GM18867 (cell line): ENCODE measurements around the gene CMTR1.

ENCODE experiments used
- ATAC-seq: cut with Tn5 transposase; IDR thresholded peaks from one replicate; pipeline ENCODE4 v1.9.1; 2021; ENCODE audit warnings: mild to moderate bottlenecking, moderate library complexity; ENCODE audit not compliant: unreplicated experiment

CMTR1 gene

DNA sequence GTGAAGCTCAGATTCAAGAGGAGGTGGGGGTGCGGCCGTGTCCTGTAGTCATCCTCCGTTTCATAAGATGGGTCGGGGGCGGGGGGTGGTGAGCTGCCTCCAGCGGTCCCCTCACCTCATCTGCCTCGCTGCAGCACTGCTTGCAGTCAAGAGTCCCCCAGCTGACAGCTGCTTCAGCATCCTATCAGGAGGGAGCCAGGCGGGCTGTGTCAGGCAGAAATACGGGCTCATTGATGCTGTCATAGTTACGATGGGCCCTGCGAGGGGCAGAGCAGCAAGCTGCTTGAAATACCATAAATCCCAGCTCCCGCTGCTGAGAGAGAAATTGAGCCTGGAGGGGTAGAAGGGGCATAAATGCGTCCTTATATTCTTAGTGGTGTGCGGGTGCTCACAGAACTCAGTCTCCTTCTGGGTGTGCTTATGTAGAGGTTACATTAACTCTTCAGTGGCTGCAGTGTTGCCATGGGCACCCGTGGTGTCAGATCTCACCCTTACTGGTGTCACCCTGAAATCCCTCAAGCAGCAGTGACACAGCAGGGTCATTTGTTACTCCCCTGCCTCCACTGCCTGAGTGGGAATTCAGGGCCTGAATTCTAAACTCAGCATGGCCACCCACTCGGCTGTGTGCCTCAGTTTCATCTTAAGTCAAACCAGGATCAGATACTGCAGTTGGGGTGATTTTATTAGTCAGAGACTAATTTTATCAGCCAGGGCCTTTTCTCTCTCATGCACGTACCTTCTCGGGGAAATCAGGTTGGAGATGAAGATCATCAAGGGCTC, 44.8 kb downstream of the CMTR1 start:
- no peak for ATAC-seq

DNA sequence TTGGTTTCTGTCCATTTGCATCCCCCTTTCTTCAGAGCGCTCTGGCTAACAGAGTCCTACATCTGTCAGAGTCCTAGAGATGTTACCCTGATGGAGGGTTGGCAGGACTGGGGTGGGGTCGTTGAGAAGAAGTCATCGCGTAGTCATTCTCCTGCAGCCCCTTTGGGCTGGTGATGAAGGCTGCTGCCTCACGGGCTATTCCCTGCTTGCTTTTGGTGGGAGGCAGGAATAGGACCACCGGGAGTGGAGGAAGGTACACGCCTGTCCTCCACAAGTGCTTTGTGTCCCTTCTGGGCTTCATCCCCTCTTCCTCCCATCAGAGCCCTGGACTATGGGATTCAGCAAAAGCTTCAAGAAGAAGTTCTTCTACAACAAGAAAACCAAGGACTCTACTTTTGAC, 45.8 kb downstream of the CMTR1 start:
- ATAC-seq, result no peak

DNA sequence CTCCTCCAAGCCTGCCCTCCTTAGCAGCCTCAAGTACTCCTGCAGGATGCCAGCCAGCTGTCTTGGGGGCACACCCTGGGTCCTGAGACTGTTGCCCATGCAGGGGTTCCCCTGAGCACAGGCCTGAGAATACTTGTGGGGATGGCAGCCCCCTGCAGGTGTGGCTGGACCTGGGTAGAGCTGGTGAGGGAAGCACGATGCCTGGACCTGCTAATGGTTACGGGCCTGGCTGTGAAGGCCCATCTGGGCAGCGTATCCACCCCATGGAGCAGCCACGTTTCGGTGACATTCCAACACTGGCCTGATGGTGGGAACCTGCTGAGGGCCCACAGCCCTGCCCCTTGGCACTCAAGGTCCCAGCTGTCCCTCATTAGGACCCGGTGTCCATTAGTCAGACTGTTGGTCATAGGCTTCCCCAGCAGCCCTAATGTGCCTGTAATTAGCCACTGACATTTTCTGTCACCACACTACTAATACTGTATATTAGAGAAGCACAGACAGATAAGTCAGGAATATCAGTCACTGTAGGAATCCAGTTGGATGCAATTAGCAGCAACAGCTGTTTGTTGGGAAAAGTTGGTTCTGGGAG, 46.3 kb downstream of the CMTR1 start:
- no peak for ATAC-seq

DNA sequence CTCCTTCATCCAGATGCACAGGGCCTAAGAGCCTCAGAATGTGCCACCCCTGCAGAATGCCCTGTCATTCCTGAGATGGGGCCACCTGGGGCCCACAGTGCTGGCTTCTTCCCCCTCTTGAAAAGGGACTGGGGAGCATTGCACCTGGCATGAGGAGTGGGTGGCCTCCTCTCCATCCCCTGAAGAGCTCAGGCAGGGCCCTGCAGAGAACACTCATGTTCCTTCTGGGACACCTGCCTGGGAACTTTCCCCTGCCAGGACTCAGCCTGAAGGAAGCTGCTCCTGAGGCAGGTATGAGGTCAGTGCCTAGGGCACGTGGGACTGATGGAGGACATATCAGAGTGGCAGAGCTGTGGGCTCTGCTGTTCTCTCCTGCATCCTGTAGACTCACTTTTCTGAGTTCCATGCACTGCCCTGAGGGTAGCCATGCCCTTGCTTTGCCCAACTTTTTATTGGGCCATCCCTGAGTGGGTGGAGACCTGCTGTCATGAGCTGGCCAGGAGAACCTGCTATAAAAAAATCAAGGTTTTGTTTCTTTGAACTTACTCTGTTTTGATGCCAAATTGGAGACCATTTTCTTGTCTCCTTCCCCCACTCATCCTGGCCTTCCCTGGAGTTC, 47.2 kb downstream of the CMTR1 start:
- no peak for ATAC-seq

DNA sequence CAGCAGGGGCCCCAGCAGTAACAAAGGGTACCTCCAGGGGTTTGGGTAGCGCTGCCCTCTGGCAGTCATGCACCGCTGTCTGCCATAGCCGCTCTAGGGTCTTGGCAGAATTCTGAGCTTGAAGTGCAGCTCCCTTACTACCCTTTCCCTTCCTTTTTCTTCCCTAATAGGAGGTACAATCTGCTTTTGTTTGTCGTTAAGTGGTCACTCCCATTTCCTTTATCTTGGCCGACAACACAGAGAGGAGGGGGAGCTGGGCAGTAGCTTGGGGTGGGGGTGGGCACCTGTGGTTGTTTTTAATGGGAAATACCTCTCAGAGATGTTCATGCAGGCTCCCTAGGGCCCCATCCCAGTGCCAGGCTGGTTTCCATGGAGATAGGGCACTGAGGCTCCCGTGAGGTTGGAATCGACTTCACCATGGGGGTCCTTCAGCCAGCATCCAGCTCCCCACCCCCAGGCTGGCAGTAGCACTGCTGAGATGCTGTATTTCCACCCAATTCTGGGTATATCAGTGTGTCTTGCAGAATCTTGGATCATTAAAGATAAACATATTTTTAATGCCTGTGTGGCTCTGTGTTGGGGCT, 48.0 kb downstream of the CMTR1 start:
- no peak for ATAC-seq

DNA sequence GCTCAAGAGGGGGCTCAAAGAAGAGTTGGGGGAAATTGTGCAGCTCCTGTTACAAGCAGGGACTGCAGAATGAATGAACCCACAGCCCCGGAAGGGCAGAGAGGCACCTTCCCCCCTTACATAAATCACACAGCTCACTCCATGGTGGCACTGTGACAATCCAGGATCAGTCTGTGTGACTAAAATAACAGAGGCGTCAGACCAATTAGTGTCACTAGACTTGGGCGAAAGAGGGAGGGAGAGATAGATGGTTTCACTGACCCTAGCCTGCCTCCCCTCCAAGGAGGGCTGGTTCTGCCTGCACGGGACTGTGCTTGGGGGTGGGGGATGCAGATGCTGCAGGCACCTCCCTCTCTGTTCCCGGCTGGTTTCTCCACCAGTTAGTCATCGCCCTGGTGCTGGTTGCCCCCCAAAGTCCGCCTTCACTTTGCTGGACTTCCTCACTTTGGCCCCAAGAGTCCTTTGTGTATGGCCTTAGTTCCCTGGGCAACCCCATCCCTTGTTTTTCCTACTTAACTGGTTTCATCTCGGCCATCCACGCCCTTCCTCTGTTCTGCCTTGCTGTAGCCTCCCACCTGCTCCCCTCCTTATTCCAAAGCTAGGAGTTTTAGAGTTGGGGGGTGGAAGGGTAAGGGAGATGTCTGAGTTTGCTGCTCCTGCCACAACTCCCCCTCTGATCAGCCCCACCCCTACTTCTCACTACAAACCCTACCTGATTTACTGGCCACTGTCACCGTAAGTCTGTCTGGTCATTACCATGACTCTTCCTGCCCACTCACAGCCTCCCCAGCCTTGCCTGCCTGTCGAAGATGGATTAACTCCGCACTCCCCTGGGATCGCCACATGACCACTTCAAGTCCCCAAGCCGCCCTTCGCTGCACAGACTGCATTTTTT, 48.9 kb downstream of the CMTR1 start:
- ATAC-seq, result no peak

DNA sequence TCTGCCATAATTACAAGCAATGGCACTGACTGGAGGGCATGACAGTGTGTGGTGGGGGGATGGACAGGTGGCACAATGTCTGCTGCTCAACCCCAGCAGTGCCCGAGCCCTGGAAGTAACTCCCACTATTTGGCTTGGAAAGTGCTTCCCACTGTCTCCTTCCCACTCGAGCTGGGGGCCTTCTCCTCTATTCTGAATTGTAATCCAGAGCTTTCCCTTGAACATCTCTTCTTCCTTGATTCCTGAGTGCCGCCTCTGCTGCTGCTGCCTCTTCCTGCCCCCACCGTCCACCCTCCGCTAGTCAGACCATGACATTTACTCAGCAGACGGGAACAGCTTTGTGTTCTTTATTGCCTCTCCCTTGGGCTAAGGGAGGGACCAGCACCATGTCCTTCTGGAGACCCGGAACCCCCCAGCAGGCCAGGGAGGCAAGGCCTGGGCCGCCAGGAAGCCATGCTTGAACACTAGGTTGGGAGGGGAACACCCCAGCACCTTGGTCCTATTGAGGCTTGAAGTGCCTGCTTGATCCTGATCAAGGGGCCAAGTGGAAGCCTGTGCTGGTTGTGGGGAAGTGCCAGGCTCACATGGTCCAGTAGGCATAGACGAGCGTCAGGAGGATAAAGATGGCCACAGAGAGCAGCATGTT, 49.7 kb downstream of the CMTR1 start:
- no peak for ATAC-seq

DNA sequence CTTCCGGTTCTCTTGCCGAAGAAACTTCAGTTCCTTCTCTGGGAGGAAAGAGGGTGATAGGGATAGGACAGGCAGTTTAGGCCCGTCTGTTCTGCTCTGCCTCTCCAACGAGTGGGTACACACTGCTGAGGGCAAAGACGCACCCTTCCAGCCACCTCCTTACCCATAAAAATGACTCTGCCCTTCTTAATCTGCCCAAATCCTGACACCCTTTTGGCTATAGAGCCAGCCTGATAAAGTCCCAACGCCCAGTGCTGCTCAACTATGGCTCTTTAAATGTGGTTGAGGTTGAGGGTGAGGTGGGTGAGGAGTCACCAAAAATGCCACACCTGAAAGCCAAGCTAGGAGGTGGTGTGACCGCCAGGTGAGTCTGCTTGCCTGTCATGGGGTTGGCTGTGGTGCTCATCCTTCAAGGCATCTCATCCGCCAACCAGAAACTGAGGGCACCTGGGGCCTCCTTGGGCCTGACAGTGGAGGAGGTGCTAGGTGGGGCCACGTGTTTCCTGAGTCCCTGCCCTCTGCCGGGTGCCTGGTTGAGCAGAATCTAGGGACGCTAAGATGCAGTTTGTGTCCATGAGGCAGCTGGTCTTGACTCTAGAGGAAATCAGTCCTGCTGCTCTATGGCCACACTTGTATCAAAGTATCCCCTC, 50.4 kb downstream of the CMTR1 start:
- ATAC-seq, result no peak

DNA sequence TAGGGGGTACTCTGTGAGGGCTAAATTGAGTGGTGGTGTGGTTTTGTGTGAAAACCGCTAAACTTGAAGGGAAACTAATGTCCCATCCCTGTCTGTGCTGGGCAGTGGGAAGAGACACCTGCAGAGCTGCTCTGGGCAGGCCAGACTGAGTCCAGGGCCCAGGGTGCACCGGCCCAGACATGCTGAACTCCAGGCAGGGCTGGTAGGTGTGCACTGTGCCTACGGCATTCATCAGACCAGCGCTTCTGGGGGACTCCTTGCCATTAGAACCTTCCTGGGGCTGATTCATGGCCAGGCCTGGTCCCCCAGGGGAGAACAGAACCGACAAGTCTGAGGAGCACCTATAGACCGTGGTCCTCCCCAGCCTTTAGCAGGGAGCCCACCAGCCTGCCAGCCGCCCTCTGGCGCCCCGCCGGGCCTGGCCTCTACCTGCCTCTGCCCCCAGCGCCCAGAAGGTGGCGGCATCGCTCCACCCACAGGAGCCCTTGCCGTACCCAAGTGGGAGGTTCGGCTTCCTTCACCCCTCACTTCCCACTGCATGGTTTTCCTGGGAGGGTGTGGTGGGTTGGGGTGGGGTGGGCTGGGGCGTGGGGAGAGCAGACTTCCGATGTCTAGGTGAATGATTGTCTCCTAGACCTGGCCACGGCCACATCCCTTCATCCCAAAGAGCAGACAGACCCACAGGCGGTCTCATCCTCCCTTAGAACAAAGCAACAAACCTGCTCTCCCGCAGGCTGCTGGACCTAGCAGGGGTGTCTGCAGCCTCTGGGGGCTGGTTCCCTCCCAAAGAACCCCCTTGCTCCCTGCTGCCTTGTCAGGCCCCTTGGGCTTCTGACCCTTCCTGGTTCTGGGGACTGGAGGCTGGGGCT, 51.1 kb downstream of the CMTR1 start:
- ATAC-seq, result peak; percentile 47

DNA sequence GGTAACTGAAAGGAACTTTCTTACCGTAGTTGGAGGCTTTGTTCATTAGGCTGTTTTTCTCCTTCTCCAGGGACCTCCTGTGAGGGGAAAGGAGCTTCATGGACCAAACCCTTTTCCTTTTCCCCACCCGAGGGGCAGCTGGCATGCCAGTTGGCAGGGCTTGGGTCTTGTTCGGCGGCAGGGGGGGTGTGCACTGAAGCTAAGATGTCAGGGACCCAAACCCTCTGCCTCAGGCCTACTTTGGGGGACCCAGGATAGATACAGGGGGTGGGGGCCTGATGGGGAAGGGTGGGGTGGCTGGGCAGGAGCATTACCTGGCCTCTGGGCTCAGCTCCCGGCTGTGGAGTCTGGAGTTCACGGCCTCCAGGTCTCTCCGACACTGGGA, 51.8 kb downstream of the CMTR1 start:
- ATAC-seq, result no peak

DNA sequence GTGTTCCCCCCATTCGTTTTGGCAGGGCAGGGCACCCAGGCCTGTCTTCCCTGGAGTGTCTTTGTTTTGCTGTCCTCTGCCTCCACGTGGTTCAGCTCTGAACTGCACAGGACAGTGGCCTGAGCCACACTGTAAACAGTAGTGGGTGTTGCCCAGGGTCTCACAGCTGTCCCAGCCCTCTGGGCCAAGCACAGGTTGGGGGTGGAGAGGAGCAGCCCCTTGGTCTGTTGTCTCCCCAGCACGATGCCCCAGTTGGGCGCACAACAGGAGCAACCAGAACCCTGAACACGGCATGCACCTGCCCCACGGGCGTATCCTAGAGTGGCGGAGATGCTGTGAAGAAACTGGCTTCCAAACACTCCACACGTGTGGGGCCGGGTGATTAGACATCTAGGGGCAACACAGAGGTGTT, 52.3 kb downstream of the CMTR1 start:
- ATAC-seq, result no peak

DNA sequence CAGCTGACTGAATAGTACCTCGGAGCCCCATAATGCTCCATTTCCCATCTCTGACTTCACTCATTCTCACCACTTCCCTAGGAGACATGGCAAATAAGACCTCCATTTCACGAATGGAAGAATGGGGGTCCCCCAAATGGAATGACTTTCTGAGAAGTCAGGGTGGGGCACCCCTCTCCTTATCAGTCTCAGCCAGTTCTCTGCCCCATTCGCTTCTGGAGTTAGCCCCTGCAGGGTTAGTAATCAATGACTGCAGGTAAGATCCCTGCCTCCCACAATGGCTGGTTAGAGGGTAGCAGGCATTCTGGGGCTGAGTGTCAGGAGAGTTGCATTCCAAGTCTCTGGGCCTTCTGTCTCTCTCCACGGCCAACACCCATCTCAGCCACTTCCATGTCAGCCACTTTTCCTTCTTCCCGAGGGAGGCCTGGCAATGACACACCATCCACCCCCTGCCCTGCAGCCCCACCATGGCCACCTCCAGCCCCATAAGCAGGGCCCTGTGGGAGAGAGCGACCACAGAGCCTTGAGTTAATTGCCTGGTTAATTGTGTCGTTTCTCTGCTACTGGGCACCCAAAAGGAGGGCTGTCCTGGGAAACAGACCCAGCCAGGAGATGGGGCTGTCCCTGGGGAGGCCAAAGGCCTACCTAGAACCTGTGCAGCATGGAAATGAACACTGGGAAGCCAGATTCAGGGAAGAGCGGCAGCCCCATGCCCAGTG, 53.3 kb downstream of the CMTR1 start:
- no peak for ATAC-seq

DNA sequence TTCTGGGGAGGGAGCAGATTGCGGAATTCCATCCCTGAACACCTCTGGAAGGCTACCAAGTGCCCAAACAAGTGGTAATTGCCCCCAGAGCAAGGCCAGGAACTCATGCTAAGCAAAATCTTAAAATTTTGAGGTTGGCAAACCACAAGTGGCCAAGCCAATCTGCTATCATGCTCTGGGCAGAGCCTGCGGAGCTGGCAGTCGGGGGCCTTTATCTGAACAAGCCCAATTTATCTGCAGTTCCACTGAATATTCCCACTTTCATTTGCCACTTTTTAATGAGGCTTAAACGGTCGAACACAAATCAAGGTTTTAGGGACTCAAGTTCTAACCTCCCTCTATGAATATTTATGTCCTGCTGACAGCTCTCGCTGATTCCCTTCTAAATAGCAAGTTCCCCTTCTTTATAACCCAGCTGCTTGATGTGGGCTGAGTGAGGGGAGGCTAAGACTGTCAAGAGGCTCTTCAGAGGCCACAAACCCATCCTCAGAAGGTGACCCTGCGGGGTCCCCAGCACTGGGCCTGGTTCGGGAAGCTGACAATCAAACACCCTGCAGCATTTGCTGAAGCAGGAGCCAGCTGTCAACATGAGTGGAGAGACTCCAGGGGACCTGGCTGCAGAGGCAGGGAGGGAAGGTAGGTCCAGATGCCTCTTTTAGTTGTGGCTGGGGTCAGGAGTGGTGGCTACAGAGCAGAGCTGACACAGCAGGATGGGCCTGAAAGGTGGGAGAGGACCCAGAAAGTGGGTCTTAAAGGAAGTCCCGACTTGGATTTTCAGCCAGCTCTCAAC, 54.8 kb downstream of the CMTR1 start:
- no peak for ATAC-seq

DNA sequence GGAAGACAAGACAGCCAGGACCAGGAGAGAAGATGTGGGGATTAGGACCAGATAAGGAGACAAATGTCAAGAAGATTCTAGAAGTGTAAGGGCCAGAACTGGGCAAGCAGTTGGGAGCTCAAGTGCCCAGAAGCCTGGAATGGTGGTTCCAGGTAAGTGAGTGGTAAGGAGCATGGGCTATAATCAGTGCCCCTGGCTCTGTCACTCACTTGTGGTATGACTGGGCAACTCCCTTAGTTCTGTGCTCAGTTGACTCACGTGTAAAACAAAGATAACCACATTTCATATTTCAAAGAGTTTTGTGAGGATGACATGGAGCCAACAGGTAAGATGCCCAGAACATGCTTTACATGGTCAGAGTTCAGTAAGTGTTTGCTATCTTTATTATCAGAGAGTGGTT, 55.5 kb downstream of the CMTR1 start:
- no peak for ATAC-seq

DNA sequence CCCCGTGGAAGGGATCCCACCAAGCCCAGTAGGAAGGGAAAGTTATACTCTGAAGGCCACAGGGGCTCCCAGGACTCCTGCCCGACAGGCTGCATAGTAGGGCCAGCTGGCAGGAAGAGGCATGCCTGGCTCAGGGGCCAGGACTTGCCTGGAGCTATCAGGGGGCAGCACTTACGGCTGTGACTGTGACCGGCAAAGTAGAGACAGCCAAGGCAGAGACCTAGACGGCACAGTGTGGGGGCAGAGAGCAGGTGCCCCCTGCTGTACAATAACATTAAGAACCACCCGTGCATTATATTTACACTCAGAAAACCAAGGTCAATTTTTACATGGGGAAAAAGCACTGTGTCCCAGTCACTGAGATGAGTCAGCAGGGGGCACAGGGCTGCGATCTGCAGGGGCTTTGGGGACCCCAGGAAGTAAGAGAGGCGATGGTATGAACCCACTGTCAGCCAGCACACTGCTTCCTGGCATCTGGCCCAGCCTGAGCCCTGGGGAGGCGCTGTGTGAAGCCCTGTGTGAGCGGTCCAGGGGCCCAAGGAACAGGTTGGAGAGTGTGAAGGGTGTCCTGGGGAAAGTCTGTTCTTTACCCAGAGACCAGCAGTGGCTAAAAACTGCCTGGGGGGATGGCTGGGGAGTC, 56.8 kb downstream of the CMTR1 start:
- no peak for ATAC-seq

DNA sequence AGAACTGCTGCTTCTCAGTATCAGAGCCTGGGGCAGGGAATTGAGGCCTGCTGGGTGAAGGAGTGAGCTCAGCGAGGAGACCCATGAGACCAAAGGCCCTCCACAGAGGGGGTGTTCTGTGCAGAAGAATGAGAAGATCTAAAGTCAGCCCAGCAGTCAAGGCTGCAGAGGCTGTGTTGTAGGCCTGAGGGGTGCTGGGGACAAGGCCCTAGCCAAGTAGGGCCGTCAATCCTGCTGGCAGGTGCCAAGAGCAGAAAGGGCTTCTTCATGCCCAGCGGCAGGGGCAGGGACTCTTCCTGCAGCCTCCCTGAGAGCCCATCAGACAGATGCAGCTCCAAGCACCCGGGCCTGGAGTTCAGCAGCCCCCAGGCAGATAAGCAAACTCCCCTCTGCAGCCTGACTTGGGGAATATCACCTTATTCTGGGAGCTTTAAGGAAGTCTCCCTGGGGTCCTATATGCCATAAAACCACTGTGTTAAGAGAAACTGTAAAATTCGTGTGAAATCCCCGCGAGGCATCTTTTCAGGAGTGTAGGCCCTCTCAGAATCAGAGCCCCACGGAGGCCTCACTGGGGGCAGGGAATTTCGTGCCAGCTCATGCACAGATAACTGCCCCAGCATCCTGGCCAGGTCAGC, 57.6 kb downstream of the CMTR1 start:
- no peak for ATAC-seq
